ENCODE results near the gene KCNA2.

- TF ChIP-seq CTCF (IDR thresholded peaks at IDR 0.05 in 4 of 5, conservative IDR thresholded peaks at IDR 0.05 in 1 of 5) (peak; percentile 27 to 65 (median 53)), POLR2A (IDR thresholded peaks at IDR 0.05) (no peak)
Observed at GRCh38 chr1:110615548-110616130, 9.5 kb upstream of the KCNA2 start.

Measured in gastrocnemius medialis (tissue), 4 donors.